HAP-1 (cell line): ENCODE results near the gene RERG.
"Not testable (repeated sequence)": the region's sequence is repeated elsewhere in the genome, so short reads cannot be mapped to it uniquely, and the experiment has no call there.

Experiments used
- DNase-seq, 2 experiments: peaks; one replicate each; pipeline ENCODE4 v3.0.0-alpha.2; 2016 to 2020; ENCODE audit warnings: low spot score in 2 of 2
- H3K27me3 ChIP-seq: fragments of 250-450 bp; sonication (Bioruptor Pico); 2 replicates; pipeline ENCODE4 v1.5.1; 2020; ENCODE audit warnings: low read depth, mild to moderate bottlenecking, moderate library complexity
- H3K36me3 ChIP-seq: fragments of 250-450 bp; sonication (Bioruptor Pico); replicated peaks from 2 replicates; pipeline ENCODE4 v1.5.1; 2020; ENCODE audit warnings: mild to moderate bottlenecking
- H3K4me1 ChIP-seq: fragments of 250-450 bp; sonication (Bioruptor Pico); 2 replicates; pipeline ENCODE4 v1.5.1; 2020; ENCODE audit warnings: mild to moderate bottlenecking
- H3K4me3 ChIP-seq: fragments of 250-450 bp; sonication (Bioruptor Pico); 2 replicates; pipeline ENCODE4 v1.5.1; 2020; ENCODE audit warnings: mild to moderate bottlenecking, moderate library complexity
- H3K9me3 ChIP-seq: fragments of 250-450 bp; sonication (Bioruptor Pico); 2 replicates; pipeline ENCODE4 v1.5.1; 2020; ENCODE audit warnings: mild to moderate bottlenecking, moderate library complexity
- in situ Hi-C: fragments of 300-500 bp; cut with MboI; formaldehyde crosslinking; loops from 3 replicates; pipeline ENCODE4 v1.14.3; 2020; ENCODE audit warnings: low sequenced_read_pairs, inconsistent platforms, mixed read lengths

Gene RERG

GRCh38 chr12:15122344-15122743, 98.9 kb downstream of the RERG start:
- in situ Hi-C loops = no loop called here
- DNase-seq = no peak
- Histone ChIP-seq H3K4me3 (no peak overlapping the region), H3K4me1 (no peaks in the 10 kb centered on the region), H3K36me3 (no peaks in the 10 kb centered on the region), H3K27me3 (no peaks in the 10 kb centered on the region), H3K9me3 (no peaks in the 10 kb centered on the region)

- in situ Hi-C loops = no loop called here
- Histone ChIP-seq H3K4me3 (no peak overlapping the region), H3K4me1 (no peaks in the 10 kb centered on the region), H3K27me3 (no peaks in the 10 kb centered on the region), H3K36me3 (no peaks in the 10 kb centered on the region), H3K9me3 (no peaks in the 10 kb centered on the region)
- DNase-seq = no peak
Observed at GRCh38 chr12:15118955-15119354, 102.3 kb downstream of the RERG start.

- DNase-seq = no peak
- no peak overlapping the region for H3K4me3 ChIP-seq
- no peaks in the 10 kb centered on the region for H3K9me3 ChIP-seq
- H3K27me3 ChIP-seq = no peaks in the 10 kb centered on the region
- H3K36me3 ChIP-seq = no peaks in the 10 kb centered on the region
- H3K4me1 ChIP-seq = no peaks in the 10 kb centered on the region
- in situ Hi-C loops = no loop called here
Observed at GRCh38 chr12:15116983-15117382, 104.2 kb downstream of the RERG start.

GRCh38 chr12:15116086-15116485, 105.1 kb downstream of the RERG start:
- H3K4me3 ChIP-seq = no peak overlapping the region
- in situ Hi-C loops = no loop called here
- no peak for DNase-seq
- no peaks in the 10 kb centered on the region for H3K4me1 ChIP-seq
- H3K27me3 ChIP-seq = no peaks in the 10 kb centered on the region
- no peaks in the 10 kb centered on the region for H3K9me3 ChIP-seq
- no peaks in the 10 kb centered on the region for H3K36me3 ChIP-seq

- Histone ChIP-seq H3K4me1 (no peaks in the 10 kb centered on the region), H3K9me3 (no peaks in the 10 kb centered on the region), H3K4me3 (no peak overlapping the region), H3K27me3 (no peaks in the 10 kb centered on the region), H3K36me3 (no peaks in the 10 kb centered on the region)
- no peak for DNase-seq
- in situ Hi-C loops = no loop called here
Observed at GRCh38 chr12:15115434-15115833, 105.8 kb downstream of the RERG start.

- in situ Hi-C loops = no loop called here
- no peaks in the 10 kb centered on the region for H3K36me3 ChIP-seq
- no peaks in the 10 kb centered on the region for H3K27me3 ChIP-seq
- no peaks in the 10 kb centered on the region for H3K4me1 ChIP-seq
- H3K9me3 ChIP-seq = no peaks in the 10 kb centered on the region
- DNase-seq = no peak
- H3K4me3 ChIP-seq = no peak overlapping the region
Observed at GRCh38 chr12:15114501-15114900, 106.7 kb downstream of the RERG start.

GRCh38 chr12:15092826-15093225, 128.4 kb downstream of the RERG start:
- no peaks in the 10 kb centered on the region for H3K4me1 ChIP-seq
- H3K27me3 ChIP-seq = no peaks in the 10 kb centered on the region
- no peak for DNase-seq
- H3K36me3 ChIP-seq = no peaks in the 10 kb centered on the region
- H3K9me3 ChIP-seq = no peaks in the 10 kb centered on the region
- no peak overlapping the region for H3K4me3 ChIP-seq
- in situ Hi-C loops = no loop called here

DNA sequence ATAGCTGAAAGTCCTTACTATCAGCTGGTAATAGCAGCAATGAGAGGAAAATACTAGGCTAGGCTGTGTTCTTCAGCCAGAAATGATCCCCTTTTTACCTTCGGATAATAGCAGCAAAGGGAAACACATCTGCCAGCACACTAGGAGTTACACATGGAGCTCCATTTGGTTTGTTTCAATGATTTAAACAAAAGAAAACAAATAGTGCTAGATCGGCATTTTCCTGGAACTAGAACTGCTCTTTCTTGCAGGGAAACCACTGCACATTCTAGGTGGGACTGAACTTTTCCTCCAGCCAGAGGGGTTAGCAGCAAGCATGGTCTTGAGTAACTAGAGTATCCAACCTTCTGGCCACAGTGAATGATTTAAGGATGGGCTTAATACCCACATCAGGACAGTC, 130.8 kb downstream of the RERG start:
- no peak overlapping the region for H3K4me3 ChIP-seq
- no peaks in the 10 kb centered on the region for H3K4me1 ChIP-seq
- H3K36me3 ChIP-seq = no peaks in the 10 kb centered on the region
- in situ Hi-C loops = no loop called here
- DNase-seq = no peak
- no peaks in the 10 kb centered on the region for H3K27me3 ChIP-seq
- no peaks in the 10 kb centered on the region for H3K9me3 ChIP-seq

GRCh38 chr12:15088105-15088504, 133.1 kb downstream of the RERG start:
- no peaks in the 10 kb centered on the region for H3K4me1 ChIP-seq
- no peaks in the 10 kb centered on the region for H3K9me3 ChIP-seq
- DNase-seq = no peak
- no peaks in the 10 kb centered on the region for H3K36me3 ChIP-seq
- no peaks in the 10 kb centered on the region for H3K27me3 ChIP-seq
- H3K4me3 ChIP-seq = no peak overlapping the region
- in situ Hi-C loops = no loop called here

DNA sequence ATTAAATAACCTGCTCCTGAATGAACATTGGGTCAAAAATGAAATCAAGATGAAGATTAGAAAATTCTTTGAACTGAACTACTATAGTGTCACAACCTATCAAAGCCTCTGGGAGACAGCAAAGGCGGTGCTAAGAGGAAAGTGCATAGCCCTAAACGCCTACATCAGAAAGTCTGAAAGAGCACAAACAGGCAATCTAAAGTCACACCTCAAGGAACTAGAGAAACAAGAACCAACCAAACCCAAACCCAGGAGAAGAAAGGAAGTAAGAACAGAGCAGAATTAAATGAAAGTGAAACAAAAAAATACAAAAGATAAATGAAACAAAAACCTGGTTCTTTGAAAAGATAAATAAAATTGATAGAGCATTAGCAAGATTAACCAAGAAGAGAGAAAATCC, 143.5 kb downstream of the RERG start:
- DNase-seq, in situ Hi-C loops, H3K36me3 ChIP-seq, H3K4me3 ChIP-seq, H3K4me1 ChIP-seq, H3K27me3 ChIP-seq, H3K9me3 ChIP-seq: not testable (repeated sequence)

GRCh38 chr12:15074351-15074750, 146.9 kb downstream of the RERG start:
- H3K9me3 ChIP-seq = no peaks in the 10 kb centered on the region
- in situ Hi-C loops = no loop called here

GRCh38 chr12:15059123-15059522, 162.1 kb downstream of the RERG start:
- no peak overlapping the region for H3K4me3 ChIP-seq
- in situ Hi-C loops = no loop called here
- no peaks in the 10 kb centered on the region for H3K9me3 ChIP-seq
- no peak for DNase-seq
- H3K4me1 ChIP-seq = no peaks in the 10 kb centered on the region
- H3K36me3 ChIP-seq = no peaks in the 10 kb centered on the region
- H3K27me3 ChIP-seq = no peaks in the 10 kb centered on the region; the same call in 1 of the 2 replicates

More at GRCh38 chr12:15074351-15074750, 146.9 kb downstream of the RERG start:
- no peak overlapping the region for H3K4me3 ChIP-seq
- no peak for DNase-seq
- H3K27me3 ChIP-seq = no peaks in the 10 kb centered on the region
- H3K36me3 ChIP-seq = no peaks in the 10 kb centered on the region
- H3K4me1 ChIP-seq = no peaks in the 10 kb centered on the region
